ENCODE measurements around the gene MYLK. TPM values are rescaled to one million over a fixed set of nuclear protein-coding genes. Genes with fewer than 3 reads are reported as not detected.

Gene MYLK
- total RNA-seq, 2 experiments from 2014 or later = 0.17 TPM; not detected in 1

DNA sequence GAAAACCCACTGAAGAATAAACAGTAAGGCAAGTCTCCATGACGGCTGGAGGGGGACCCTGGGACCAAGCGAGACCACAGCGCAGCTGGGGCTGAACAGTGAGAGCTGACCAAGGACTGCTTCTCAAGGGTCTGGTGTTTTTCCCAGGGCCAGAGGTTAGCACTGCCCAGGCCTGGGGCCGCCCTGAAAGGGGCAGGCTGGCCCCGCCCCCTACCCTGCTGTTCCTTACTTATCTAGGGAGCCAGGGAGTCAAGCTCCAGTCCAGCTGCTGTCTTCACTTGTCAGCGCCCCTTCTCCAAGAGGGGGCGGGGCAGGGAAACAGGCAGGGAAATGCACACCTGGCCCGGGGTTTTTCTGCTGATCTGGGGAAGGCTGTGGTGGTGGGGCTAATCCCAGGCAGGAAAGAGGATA lies 247.7 kb downstream of the MYLK start:
- Mint-ChIP-seq H3K27me3 (no peaks in the 10 kb centered on the region), H3K4me1 (ENCODE audit: low read depth) (no peaks in the 10 kb centered on the region), H3K36me3 (no peaks in the 10 kb centered on the region), H3K4me3 (no peak overlapping the region), H3K27ac (no peak overlapping the region), H3K9me3 (no peaks in the 10 kb centered on the region)
- ChIA-PET POLR2A (no interaction called here), CTCF (interaction anchor here (0.8 kb wide), 1 partner anchor 74 kb away, joined by 3 read pairs; no protein-coding TSS in a partner anchor)
- DNase-seq = no peak
- intact Hi-C loops (cut with micrococcal nuclease) = no loop called here

DNA sequence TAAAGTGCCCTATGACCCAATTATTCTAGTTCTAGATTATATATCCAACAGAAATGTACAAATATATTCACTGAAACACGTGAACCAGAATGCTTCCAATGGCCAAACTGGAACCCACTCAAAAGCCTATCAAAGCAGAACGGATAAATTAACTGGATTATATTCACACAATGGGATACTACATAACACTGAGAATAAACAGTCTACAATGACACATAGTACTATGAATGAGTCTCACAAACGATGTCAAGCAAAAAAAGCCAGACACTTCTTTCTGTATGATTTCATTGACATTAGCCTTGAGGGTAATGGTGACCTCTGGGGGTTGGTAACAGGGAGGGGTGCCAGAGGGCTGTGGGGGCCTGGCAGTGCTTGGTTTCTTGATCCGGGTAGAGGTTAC lies 248.4 kb downstream of the MYLK start:
- Mint-ChIP-seq H3K36me3 (peaks cover 2% of the 10 kb centered on the region), H3K4me3 (no peak overlapping the region), H3K27me3 (no peaks in the 10 kb centered on the region), H3K27ac (no peak overlapping the region), H3K9me3 (no peaks in the 10 kb centered on the region), H3K4me1 (ENCODE audit: low read depth) (no peaks in the 10 kb centered on the region)
- ChIA-PET POLR2A (no interaction called here), CTCF (no interaction called here)
- no peak for DNase-seq
- intact Hi-C loops (cut with micrococcal nuclease) = no loop called here

DNA sequence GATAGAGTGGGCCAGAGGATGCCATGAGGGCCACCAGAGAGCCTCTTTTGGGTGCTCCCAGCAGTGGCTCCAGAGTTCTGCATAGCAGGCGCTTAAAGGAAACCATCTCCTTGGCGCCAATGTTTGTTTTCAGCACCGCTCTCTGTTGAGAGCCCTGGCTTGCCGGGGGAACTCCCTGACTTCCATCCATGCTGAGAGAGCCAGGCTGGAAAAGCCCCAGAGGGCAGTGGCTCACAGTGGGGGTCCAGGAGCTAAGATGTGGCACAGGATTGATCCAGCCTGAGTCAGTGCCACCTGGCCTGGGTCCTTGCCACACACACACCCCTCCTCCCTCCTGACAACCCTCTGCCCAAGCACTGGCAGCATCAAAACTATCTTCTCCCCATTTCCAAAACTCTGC lies 248.9 kb downstream of the MYLK start:
- no peak for DNase-seq
- Mint-ChIP-seq H3K36me3 (peaks cover 2% of the 10 kb centered on the region), H3K4me1 (ENCODE audit: low read depth) (no peaks in the 10 kb centered on the region), H3K9me3 (no peaks in the 10 kb centered on the region), H3K27ac (no peak overlapping the region), H3K4me3 (no peak overlapping the region), H3K27me3 (no peaks in the 10 kb centered on the region)
- ChIA-PET POLR2A (no interaction called here), CTCF (no interaction called here)
- intact Hi-C loops (cut with micrococcal nuclease) = no loop called here

DNA sequence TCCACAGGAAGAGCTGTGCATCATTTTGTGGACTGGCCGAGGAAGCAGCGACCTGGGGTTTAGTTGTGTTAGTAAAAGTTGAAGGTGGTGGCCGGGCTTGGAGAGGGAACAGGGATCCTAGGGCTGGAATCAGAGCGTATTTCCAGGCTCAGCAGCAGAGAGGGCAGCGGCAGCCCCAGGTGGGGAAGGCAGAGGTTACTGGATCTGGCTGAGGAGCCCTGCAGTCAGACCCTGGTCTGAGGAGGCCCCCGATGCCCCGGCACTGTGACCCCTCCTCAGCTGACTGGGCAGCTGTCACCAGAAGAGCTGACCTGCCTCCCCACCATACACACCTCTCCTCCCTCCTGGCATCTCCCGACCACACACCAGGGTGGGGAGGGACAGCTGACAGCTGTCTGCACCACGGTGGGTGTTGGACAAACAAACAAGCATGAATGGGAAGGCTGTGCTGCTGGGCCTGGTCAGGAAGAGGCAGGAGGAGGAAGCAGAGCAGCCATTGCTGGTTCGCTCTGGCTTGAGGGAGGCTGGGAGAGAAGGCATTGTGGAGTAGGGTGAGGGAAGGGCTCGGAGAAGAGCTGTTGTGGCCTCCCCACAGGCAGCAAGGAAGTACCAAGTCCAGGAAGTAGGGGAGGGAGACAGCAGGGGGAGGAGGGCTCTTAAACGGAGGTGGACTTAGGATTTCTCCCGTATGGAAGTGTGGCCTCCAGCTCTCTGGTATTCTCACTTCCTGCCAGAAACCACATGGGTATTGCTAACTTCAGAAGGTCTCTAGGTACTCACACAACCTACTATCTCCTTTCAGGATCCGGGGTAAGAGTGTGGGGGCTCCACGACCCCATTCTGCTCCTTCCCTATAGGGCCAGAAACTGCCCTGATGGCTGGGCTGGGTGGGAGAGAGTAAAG lies 249.7 kb downstream of the MYLK start:
- DNase-seq = no peak
- CTCF ChIA-PET = interaction anchor here (0.9 kb wide), 1 partner anchor 8 kb away, joined by 3 read pairs; no protein-coding TSS in a partner anchor
- intact Hi-C loops (cut with micrococcal nuclease) = no loop called here

DNA sequence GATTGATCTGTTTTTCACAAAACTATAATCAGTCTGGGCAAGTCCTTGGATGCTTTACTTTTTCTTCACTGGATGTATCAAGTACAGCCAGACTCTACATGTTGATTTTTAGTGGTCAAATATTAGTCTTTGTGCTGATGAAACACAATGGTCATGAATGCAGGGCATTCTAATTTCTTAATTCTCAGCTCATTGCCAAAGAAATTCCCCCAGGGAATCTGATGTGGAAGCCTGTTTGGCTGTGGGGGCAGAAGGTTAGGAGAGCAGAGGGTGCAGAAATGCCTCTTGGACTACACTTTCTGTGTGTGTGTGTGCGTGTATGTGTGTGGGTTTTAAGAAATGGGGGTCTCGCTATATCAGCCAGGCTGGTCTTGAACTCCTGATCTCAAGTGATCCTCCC lies 250.6 kb downstream of the MYLK start:
- H3K4me3 Mint-ChIP-seq = no peak overlapping the region
- CTCF ChIA-PET = interaction anchor here (0.9 kb wide), 1 partner anchor 9 kb away, joined by 3 read pairs; no protein-coding TSS in a partner anchor
- POLR2A ChIA-PET = no interaction called here

More for the DNA sequence above, 249.7 kb downstream of the MYLK start:
- POLR2A ChIA-PET = no interaction called here
- H3K27ac Mint-ChIP-seq = no peak overlapping the region
- H3K36me3 Mint-ChIP-seq = peaks cover 2% of the 10 kb centered on the region
- H3K4me1 Mint-ChIP-seq (ENCODE audit: low read depth) = no peaks in the 10 kb centered on the region
- H3K9me3 Mint-ChIP-seq = no peaks in the 10 kb centered on the region
- H3K4me3 Mint-ChIP-seq = no peak overlapping the region
- no peaks in the 10 kb centered on the region for H3K27me3 Mint-ChIP-seq

DNA sequence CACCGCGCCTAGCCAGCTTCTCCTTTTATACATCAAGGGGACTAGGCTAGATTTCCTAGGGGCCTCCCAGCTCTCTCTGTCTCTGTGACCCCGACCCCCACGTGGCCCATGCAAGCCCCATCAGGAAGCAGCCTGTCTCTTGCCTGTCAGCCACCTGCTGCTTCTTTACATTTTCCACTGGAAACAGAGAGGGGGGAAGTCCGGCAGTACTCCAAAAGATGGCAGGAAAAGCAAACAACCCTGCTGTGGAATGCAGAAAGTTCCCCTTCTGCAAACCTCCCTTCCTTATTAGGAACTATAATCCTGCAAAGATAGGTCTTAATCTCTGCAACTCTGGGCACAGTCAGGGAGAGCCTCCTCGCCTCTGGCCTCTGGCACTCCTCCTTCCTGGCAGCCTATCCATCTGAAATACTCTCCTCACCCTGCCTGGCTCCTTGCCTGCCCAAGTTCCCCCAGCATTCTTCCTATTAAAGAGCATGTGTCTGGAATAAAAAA lies 251.9 kb downstream of the MYLK start:
- Mint-ChIP-seq H3K27ac (no peak overlapping the region), H3K4me1 (ENCODE audit: low read depth) (no peaks in the 10 kb centered on the region), H3K9me3 (no peaks in the 10 kb centered on the region), H3K36me3 (peaks cover 2% of the 10 kb centered on the region), H3K27me3 (no peaks in the 10 kb centered on the region), H3K4me3 (no peak overlapping the region)
- intact Hi-C loops (cut with micrococcal nuclease) = no loop called here
- CTCF ChIA-PET = interaction anchor here (1.6 kb wide), 1 partner anchor 10 kb away, joined by 7 read pairs; no protein-coding TSS in a partner anchor
- POLR2A ChIA-PET = no interaction called here
- DNase-seq = no peak

More for the DNA sequence above, 250.6 kb downstream of the MYLK start:
- Mint-ChIP-seq H3K27ac (no peak overlapping the region), H3K27me3 (no peaks in the 10 kb centered on the region), H3K9me3 (no peaks in the 10 kb centered on the region), H3K4me1 (ENCODE audit: low read depth) (no peaks in the 10 kb centered on the region), H3K36me3 (peaks cover 2% of the 10 kb centered on the region)
- intact Hi-C loops (cut with micrococcal nuclease) = no loop called here
- no peak for DNase-seq

DNA sequence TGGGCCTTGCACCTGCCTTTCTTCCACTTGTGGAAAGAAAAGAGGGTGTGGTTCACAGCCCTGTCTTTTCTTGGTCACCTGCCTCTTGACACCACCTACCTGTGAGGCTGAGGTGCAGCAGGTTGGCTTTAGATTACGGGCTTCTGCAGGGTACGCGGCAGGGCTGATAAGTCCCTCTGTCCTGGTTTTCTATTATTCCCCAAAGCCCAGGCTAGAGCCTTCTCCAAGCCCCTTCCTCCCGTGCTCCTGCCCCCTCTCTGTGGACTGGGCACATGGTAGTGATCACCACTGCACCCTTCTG lies 254.4 kb downstream of the MYLK start:
- H3K27me3 Mint-ChIP-seq = peaks cover 1% of the 10 kb centered on the region
- H3K27ac Mint-ChIP-seq = no peak overlapping the region
- no peaks in the 10 kb centered on the region for H3K9me3 Mint-ChIP-seq
- no peak for DNase-seq
- POLR2A ChIA-PET = no interaction called here
- H3K4me3 Mint-ChIP-seq = no peak overlapping the region
- H3K4me1 Mint-ChIP-seq (ENCODE audit: low read depth) = no peaks in the 10 kb centered on the region
- peaks cover 2% of the 10 kb centered on the region for H3K36me3 Mint-ChIP-seq
- intact Hi-C loops (cut with micrococcal nuclease) = no loop called here
- CTCF ChIA-PET = no interaction called here

DNA sequence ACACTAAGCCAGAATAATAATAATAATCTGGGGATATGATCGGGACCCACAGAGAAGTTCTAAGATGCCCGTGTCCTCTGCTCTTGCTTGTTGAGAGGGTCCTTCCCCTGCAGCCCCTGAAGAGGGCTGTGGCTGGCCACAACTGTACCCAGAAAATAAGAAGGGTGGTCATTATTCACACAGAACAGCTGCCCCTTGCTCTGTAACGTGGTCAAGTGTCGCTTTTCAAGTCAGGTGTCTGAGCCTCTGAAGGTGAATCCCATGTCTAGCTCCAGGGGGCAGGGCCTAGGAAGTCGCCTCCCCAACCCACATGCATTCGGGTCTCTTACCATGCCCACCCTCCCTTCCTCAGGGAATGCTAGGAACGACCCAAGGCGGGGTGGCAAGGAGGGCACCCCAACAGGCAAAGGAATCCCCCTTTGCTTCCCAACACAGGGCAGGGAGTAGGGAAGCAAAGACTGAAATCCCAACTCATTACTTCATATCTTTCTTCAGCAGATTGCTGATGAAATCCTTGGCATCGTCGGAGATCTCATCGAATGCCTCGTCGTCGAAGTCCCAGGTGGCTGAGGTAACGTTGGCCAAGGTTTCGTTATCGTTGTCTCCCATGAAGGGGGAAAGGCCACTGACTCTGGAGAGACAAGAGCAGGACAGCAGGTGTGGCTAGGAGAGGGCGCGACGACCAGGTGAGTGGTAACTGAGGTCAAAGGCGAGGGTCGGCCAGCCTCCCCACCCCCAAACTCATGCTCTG lies 255.0 kb downstream of the MYLK start:
- CTCF ChIA-PET = interaction anchor here (1.1 kb wide), 1 partner anchor 13 kb away, joined by 5 read pairs; no protein-coding TSS in a partner anchor
- no peaks in the 10 kb centered on the region for H3K4me1 Mint-ChIP-seq (ENCODE audit: low read depth)
- intact Hi-C loops (cut with micrococcal nuclease) = no loop called here
- no peak overlapping the region for H3K27ac Mint-ChIP-seq
- H3K4me3 Mint-ChIP-seq = no peak overlapping the region
- H3K27me3 Mint-ChIP-seq = peaks cover 1% of the 10 kb centered on the region
- no peaks in the 10 kb centered on the region for H3K9me3 Mint-ChIP-seq
- POLR2A ChIA-PET = no interaction called here
- DNase-seq = no peak
- H3K36me3 Mint-ChIP-seq = peaks cover 2% of the 10 kb centered on the region

DNA sequence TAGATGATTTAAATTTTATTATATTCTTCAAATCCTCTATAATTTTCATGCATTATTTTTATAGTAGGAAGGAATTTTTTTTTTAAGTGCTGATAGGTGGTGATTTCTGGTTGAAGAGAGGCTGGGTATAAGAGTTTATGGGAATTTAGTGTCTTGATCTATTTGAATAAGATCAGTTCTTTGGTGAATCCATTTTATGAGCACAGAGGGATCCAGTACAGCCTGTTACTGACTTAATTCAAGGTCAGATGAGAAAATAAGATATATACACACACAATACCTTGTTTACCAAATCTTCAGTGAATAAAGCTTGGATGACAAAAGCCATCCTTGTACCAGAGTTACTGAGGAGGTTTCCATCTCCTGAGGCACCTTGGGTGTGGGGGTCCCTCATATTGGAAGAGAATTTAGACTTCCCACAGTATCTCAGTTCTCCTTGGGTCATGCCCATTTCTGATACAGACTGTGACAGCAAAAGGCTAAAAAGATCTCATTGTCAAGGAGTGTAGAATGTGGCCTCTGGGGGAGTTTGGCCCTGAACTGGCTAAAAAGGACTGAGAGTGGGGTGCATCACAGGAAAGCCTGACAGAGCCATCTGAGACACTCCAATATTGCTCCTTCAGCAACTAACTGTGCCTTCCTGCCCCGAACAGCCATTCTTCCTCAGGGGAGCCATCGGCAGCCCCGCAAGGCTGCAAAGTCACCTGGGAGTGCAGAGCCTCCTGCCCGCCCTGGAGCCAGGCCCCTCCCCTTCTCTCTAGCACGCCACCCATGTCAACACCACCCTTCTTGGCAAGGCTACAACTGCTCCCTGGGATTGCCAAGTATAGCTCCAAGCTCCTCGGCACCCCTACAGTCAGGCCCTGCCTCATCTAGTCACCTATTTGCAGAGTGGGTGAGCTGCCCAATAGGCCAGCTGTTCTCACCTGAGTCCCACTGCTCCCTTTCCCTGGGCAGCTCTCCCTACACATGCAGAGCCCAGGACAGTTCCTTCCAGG lies 256.2 kb downstream of the MYLK start:
- intact Hi-C loops (cut with micrococcal nuclease) = no loop called here
- ChIA-PET POLR2A (no interaction called here), CTCF (interaction anchor here (1.1 kb wide), 1 partner anchor 15 kb away, joined by 5 read pairs; no protein-coding TSS in a partner anchor)
- Mint-ChIP-seq H3K9me3 (no peaks in the 10 kb centered on the region), H3K27me3 (peaks cover 1% of the 10 kb centered on the region), H3K4me3 (no peak overlapping the region), H3K36me3 (peaks cover 2% of the 10 kb centered on the region), H3K4me1 (ENCODE audit: low read depth) (no peaks in the 10 kb centered on the region), H3K27ac (no peak overlapping the region)
- DNase-seq = no peak

DNA sequence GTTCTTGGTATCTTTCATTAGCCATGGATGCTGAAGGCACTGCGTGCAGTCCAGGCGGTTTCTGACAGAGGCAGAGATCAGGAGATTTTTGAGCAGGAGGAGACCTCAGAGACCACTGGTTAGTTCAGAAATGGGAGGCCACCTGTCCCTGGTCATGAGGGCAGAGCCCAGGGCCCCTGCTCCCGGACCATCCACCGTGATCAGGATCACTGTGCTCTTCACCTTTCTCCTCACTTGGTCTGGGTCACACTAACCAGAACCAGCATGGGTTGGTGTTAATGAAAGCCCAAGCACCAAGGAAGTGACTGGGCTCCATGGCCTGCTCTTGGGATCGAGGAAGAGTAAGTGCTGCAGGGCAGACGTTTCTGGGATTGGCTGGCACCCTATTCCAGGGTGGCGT lies 257.3 kb downstream of the MYLK start:
- Mint-ChIP-seq H3K27ac (no peak overlapping the region), H3K4me3 (no peak overlapping the region), H3K9me3 (no peaks in the 10 kb centered on the region), H3K4me1 (ENCODE audit: low read depth) (no peaks in the 10 kb centered on the region), H3K27me3 (peaks cover 1% of the 10 kb centered on the region), H3K36me3 (peaks cover 2% of the 10 kb centered on the region)
- intact Hi-C loops (cut with micrococcal nuclease) = no loop called here
- DNase-seq = no peak
- CTCF ChIA-PET = no interaction called here
- POLR2A ChIA-PET = no interaction called here

DNA sequence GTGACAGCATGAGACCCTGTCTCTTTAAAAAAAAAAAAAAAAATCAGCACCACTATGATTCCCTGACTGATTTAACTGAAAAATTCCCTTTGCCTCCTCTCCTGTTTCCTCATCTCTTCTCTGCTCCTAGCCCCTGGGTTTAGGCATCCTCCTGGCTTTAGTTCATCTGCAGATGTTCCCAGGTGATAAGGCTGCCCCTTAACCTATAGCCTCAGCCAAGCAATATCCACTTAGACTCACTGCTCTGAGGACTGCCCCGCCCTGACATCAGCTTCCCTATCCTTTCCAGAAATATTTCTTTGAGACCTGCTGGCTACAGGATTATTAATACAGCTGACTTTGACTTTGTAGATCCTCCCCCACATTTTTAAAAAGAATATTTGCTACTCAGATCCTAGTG lies 259.8 kb downstream of the MYLK start:
- H3K9me3 Mint-ChIP-seq = no peaks in the 10 kb centered on the region
- H3K4me1 Mint-ChIP-seq (ENCODE audit: low read depth) = no peaks in the 10 kb centered on the region
- no peak for DNase-seq
- CTCF ChIA-PET = no interaction called here
- no peaks in the 10 kb centered on the region for H3K36me3 Mint-ChIP-seq
- peaks cover 1% of the 10 kb centered on the region for H3K27me3 Mint-ChIP-seq
- H3K27ac Mint-ChIP-seq = no peak overlapping the region
- no peak overlapping the region for H3K4me3 Mint-ChIP-seq
- POLR2A ChIA-PET = interaction anchor here (0.7 kb wide), 1 partner anchor 189 kb away, joined by 3 read pairs; no protein-coding TSS in a partner anchor
- intact Hi-C loops (cut with micrococcal nuclease) = no loop called here
